ENCODE measurements around the gene AP2M1. TPM values are rescaled to one million over a fixed set of nuclear protein-coding genes. Genes with fewer than 3 reads are reported as not detected.
A peak's percentile ranks its signal among the peaks of the same experiment; 100 is the strongest.

The AP2M1 gene
- total and polyA plus RNA-seq, 7 donors = 203 to 240 (median 230) TPM

- Histone ChIP-seq H3K27ac (no peak overlapping the region), H3K9me3 (no peaks in the 10 kb centered on the region), H3K4me3 (no peak overlapping the region), H3K36me3 (peaks cover 40 to 69% (median 63%) of the 10 kb centered on the region in 4 donors), H3K27me3 (no peaks in the 10 kb centered on the region), H3K4me1 (peaks cover 0 to 48% (median 36%) of the 10 kb centered on the region in 4 donors)
- no peak for TF ChIP-seq POLR2AphosphoS5 (IDR thresholded peaks at IDR 0.05)
- no peak for TF ChIP-seq POLR2A (IDR thresholded peaks at IDR 0.05)
- no peak for TF ChIP-seq EP300 (IDR thresholded peaks at IDR 0.05)
- 95 to 96% methylated on average over 13 of the region's 13 CpGs for WGBS, 2 donors
- intact Hi-C loops (cut with DNase I) = no loop called here
- peak; percentile 38 for DNase-seq
These were observed 4.0 kb downstream of the AP2M1 start for GRCh38 chr3:184178521-184179138.

DNA sequence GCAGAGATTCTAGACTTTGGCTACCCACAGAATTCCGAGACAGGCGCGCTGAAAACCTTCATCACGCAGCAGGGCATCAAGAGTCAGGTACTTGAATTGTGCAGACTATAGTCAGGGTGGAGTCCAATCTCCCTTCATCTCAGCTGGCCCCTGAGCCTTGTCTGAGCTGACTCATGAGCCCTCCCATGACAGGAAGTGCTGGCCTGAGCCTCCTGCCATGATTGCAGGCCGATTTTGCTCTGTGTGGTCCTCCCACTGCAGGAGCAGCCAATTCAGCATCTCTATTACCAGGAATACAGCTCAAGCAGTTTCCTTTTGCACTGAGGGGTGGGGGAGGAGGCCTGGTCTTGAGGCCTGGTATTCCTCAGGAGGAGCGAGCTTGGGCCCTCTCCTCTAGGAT, 5.5 kb downstream of the AP2M1 start:
- TF ChIP-seq CTCF (IDR thresholded peaks at IDR 0.05) (no peak), POLR2A (IDR thresholded peaks at IDR 0.05) (no peak), POLR2AphosphoS5 (IDR thresholded peaks at IDR 0.05) (no peak), EP300 (IDR thresholded peaks at IDR 0.05) (no peak)
- H3K27me3 ChIP-seq = no peaks in the 10 kb centered on the region
- peaks cover 48 to 82% (median 70%) of the 10 kb centered on the region in 4 donors for H3K36me3 ChIP-seq
- 87 to 90% methylated on average over 6 of the region's 6 CpGs for WGBS, 2 donors
- no peaks in the 10 kb centered on the region for H3K9me3 ChIP-seq
- peaks cover 0 to 46% (median 30%) of the 10 kb centered on the region in 4 donors for H3K4me1 ChIP-seq
- DNase-seq = no peak
- intact Hi-C loops (cut with DNase I) = no loop called here
- no peak overlapping the region for H3K27ac ChIP-seq
- no peak overlapping the region for H3K4me3 ChIP-seq

DNA sequence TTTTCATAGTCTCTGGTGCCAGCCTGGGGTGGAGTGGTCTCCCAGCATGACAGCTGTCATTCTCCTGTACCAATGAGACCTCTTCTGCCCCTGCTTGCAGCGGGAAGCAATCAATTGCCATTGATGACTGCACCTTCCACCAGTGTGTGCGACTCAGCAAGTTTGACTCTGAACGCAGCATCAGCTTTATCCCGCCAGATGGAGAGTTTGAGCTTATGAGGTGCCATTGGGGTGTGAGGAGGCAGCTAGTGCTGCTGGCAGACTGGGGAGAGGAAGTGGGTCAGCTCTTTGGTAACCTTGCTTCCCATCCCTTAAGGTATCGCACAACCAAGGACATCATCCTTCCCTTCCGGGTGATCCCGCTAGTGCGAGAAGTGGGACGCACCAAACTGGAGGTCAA, 6.9 kb downstream of the AP2M1 start:
- TF ChIP-seq CTCF (IDR thresholded peaks at IDR 0.05) (no peak), EP300 (IDR thresholded peaks at IDR 0.05) (no peak), POLR2AphosphoS5 (IDR thresholded peaks at IDR 0.05) (no peak), POLR2A (IDR thresholded peaks at IDR 0.05) (no peak)
- whole genome bisulfite sequencing, 2 donors = 96 to 98% methylated on average over 9 of the region's 9 CpGs
- Histone ChIP-seq H3K4me1 (peaks cover 0 to 42% (median 24%) of the 10 kb centered on the region in 4 donors), H3K36me3 (peaks cover 48 to 82% (median 70%) of the 10 kb centered on the region in 4 donors), H3K9me3 (no peaks in the 10 kb centered on the region), H3K4me3 (no peak overlapping the region), H3K27me3 (no peaks in the 10 kb centered on the region), H3K27ac (no peak overlapping the region)
- DNase-seq = no peak
- intact Hi-C loops (cut with DNase I) = no loop called here

DNA sequence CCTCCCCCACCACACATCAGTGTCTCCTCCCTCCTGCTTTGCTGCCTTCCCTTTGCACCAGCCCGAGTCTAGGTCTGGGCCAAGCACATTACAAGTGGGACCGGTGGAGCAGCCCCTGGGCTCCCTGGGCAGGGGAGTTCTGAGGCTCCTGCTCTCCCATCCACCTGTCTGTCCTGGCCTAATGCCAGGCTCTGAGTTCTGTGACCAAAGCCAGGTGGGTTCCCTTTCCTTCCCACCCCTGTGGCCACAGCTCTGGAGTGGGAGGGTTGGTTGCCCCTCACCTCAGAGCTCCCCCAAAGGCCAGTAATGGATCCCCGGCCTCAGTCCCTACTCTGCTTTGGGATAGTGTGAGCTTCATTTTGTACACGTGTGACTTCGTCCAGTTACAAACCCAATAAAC, 9.0 kb downstream of the AP2M1 start:
- TF ChIP-seq CTCF (IDR thresholded peaks at IDR 0.05) = no peak
- TF ChIP-seq POLR2A (IDR thresholded peaks at IDR 0.05) = no peak
- TF ChIP-seq POLR2AphosphoS5 (IDR thresholded peaks at IDR 0.05) = no peak
- TF ChIP-seq EP300 (IDR thresholded peaks at IDR 0.05) = no peak
- Histone ChIP-seq H3K4me1 (peaks cover 0 to 43% (median 28%) of the 10 kb centered on the region in 4 donors), H3K27ac (no peak overlapping the region), H3K9me3 (no peaks in the 10 kb centered on the region), H3K36me3 (peaks cover 48 to 76% (median 64%) of the 10 kb centered on the region in 4 donors), H3K27me3 (no peaks in the 10 kb centered on the region), H3K4me3 (no peak overlapping the region)
- no peak for DNase-seq
- intact Hi-C loops (cut with DNase I) = no loop called here
- WGBS, 2 donors = 82 to 90% methylated on average over 5 of the region's 5 CpGs

DNA sequence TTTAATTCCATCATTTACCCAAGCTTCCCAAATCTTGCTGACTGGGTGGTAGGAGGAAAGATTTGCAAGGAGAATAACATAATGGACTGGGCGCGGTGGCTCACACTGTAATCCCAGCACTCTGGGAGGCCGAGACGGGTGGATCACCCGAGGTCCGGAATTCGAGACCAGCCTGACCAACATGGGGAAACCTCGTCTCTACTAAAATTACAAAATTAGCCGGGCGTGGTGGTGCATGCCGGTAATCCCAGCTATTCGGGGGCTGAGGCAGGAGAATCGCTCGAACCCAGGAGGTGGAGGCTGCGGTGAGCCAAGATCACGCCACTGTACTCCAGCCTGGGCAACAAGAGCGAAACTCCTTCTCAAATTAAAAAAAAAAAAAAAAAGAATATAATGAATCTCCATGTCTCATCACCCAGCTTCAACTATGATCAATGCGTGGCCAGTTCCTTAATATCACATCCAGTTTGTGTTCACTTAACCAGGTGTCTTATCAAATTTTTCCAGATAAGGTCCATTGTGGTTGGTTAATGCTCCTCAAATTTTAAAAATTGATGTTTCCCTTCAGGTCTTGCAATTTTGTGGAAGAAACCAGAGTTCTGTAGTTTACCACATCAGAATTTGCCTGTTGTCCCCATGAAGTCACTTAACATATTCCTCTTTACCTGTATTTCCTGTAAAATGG, 10.0 kb downstream of the AP2M1 start:
- Histone ChIP-seq H3K9me3 (no peaks in the 10 kb centered on the region), H3K27ac (peak overlapping the region; percentile 87 to 90 (median 88)), H3K27me3 (no peaks in the 10 kb centered on the region), H3K4me3 (no peak overlapping the region), H3K36me3 (peaks cover 42 to 76% (median 62%) of the 10 kb centered on the region in 4 donors), H3K4me1 (peaks cover 0 to 45% (median 29%) of the 10 kb centered on the region in 4 donors)
- TF ChIP-seq EP300 (IDR thresholded peaks at IDR 0.05) (no peak), POLR2AphosphoS5 (IDR thresholded peaks at IDR 0.05) (no peak), POLR2A (IDR thresholded peaks at IDR 0.05) (no peak), CTCF (IDR thresholded peaks at IDR 0.05) (no peak)
- 95 to 96% methylated on average over 18 of the region's 18 CpGs for WGBS, 2 donors
- no peak for DNase-seq
- intact Hi-C loops (cut with DNase I) = loop anchor here (1.0 to 5.0 kb wide), 4 partner anchors 9 to 167 kb away; partner anchors contain the start of genes ABCC5, ALG3, EEF1AKMT4 and PSMD2

Measured in sigmoid colon (tissue), 7 donors.